ENCODE results near the gene NEURL1.

NEURL1 gene

GRCh38 chr10:103466734-103467133 lies 26.8 kb upstream of the NEURL1 start:
- no peak for DNase-seq (ENCODE audit: extremely low read depth, insufficient read length)
- 0 out of 2 replicates have a peak overlapping the region, but pooled peaks have one; percentile 22 for H3K4me3 ChIP-seq (replicated peaks; ENCODE audit: low read depth, low read length)

GRCh38 chr10:103467406-103467805 lies 26.1 kb upstream of the NEURL1 start:
- TF ChIP-seq, protein P1, sequence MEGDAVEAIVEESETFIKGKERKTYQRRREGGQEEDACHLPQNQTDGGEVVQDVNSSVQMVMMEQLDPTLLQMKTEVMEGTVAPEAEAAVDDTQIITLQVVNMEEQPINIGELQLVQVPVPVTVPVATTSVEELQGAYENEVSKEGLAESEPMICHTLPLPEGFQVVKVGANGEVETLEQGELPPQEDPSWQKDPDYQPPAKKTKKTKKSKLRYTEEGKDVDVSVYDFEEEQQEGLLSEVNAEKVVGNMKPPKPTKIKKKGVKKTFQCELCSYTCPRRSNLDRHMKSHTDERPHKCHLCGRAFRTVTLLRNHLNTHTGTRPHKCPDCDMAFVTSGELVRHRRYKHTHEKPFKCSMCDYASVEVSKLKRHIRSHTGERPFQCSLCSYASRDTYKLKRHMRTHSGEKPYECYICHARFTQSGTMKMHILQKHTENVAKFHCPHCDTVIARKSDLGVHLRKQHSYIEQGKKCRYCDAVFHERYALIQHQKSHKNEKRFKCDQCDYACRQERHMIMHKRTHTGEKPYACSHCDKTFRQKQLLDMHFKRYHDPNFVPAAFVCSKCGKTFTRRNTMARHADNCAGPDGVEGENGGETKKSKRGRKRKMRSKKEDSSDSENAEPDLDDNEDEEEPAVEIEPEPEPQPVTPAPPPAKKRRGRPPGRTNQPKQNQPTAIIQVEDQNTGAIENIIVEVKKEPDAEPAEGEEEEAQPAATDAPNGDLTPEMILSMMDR (IDR thresholded peaks at IDR 0.05; ENCODE audit: insufficient read depth, low read length, poor library complexity, severe bottlenecking) = no peak
- peak; percentile 59 for DNase-seq (ENCODE audit: extremely low read depth, insufficient read length)
- Histone ChIP-seq H3K36me3 (ENCODE audit: control insufficient read depth, insufficient read depth, low read length) (no peaks in the 10 kb centered on the region), H3K4me3 (replicated peaks; ENCODE audit: low read depth, low read length) (no peak overlapping the region), H3K27me3 (replicated peaks; ENCODE audit: control insufficient read depth, insufficient read depth, low read length) (no peaks in the 10 kb centered on the region)

More at GRCh38 chr10:103466734-103467133, 26.8 kb upstream of the NEURL1 start:
- H3K27me3 ChIP-seq (replicated peaks; ENCODE audit: control insufficient read depth, insufficient read depth, low read length) = no peaks in the 10 kb centered on the region
- no peaks in the 10 kb centered on the region for H3K36me3 ChIP-seq (ENCODE audit: control insufficient read depth, insufficient read depth, low read length)
- TF ChIP-seq, protein P1 (IDR thresholded peaks at IDR 0.05; ENCODE audit: insufficient read depth, low read length, poor library complexity, severe bottlenecking) = no peak

DNA sequence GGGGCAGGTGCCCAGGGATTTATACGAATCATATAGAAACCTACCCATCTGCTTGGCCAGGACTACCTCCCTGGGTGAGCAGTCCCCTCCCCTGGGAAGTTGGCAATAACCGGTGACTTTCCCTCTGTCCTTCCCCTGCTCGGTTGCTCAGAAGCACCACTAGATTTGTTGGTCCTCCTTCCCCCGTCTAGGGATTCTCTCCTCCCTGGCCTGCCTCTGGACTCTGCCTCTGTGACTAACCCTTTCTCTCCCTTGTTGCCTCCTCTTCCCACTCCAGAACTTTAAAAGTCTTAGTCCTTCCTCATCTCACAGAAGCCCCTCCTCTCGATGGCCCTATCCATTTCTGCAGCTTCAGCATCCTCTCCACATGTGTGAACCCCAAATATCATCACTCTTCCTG lies 24.3 kb upstream of the NEURL1 start:
- Histone ChIP-seq H3K36me3 (ENCODE audit: control insufficient read depth, insufficient read depth, low read length) (no peaks in the 10 kb centered on the region), H3K4me3 (replicated peaks; ENCODE audit: low read depth, low read length) (no peak overlapping the region), H3K27me3 (replicated peaks; ENCODE audit: control insufficient read depth, insufficient read depth, low read length) (no peaks in the 10 kb centered on the region)
- TF ChIP-seq, protein P1 (IDR thresholded peaks at IDR 0.05; ENCODE audit: insufficient read depth, low read length, poor library complexity, severe bottlenecking) = no peak
- no peak for DNase-seq (ENCODE audit: extremely low read depth, insufficient read length)

DNA sequence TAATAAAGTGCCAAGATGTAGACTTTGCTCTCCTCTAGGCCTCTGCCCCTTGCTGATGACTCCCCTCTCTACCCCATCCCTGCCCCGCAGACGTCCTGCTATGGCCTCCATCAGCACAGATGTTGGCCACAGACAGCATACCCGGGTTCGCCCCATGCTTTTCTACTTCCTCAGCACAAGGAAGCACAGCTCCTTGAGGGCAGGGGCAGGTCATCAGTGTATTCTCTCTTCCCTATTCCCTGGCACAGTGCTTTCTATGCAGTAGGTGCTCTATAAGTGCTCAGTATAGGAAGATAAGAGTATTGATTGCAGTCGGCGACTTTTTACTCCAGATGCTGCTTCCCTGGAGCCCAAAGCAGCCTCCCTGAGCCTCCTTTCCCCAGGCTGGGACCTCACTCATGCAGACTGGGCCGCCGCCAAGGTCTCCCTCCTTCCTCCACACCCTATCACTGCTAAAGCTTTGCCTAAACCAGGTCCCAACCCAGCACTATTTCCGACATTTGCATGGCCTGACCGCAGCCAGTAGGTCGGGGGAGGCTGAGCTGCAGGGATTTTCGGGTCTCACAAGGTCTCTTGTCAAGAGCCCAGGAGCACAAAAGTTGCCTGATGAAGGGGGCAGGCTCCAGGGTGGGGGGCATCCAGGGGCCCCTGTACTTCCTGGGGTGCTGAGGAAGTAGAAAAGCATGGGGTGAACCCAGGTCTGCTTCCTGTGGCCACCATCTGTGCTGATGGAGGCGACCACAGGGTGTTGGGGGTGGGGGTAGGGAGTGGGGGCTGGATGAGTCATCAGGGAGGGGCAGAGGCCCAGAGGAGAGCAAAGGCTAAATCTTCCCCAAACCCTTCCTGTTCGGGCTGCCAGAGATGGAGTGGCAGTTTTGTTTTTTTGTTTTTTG lies 22.5 kb upstream of the NEURL1 start:
- H3K36me3 ChIP-seq (ENCODE audit: control insufficient read depth, insufficient read depth, low read length) = no peaks in the 10 kb centered on the region
- peak overlapping the region; percentile 36 for H3K4me3 ChIP-seq (replicated peaks; ENCODE audit: low read depth, low read length)
- no peaks in the 10 kb centered on the region for H3K27me3 ChIP-seq (replicated peaks; ENCODE audit: control insufficient read depth, insufficient read depth, low read length)
- peak; percentile 91 for DNase-seq (ENCODE audit: extremely low read depth, insufficient read length)
- TF ChIP-seq, protein P1 (IDR thresholded peaks at IDR 0.05; ENCODE audit: insufficient read depth, low read length, poor library complexity, severe bottlenecking) = no peak

GRCh38 chr10:103472005-103472404 lies 21.5 kb upstream of the NEURL1 start:
- H3K4me3 ChIP-seq (replicated peaks; ENCODE audit: low read depth, low read length) = peak overlapping the region; percentile 36
- TF ChIP-seq, protein P1 (IDR thresholded peaks at IDR 0.05; ENCODE audit: insufficient read depth, low read length, poor library complexity, severe bottlenecking) = no peak
- peak; percentile 75 for DNase-seq (ENCODE audit: extremely low read depth, insufficient read length)
- no peaks in the 10 kb centered on the region for H3K27me3 ChIP-seq (replicated peaks; ENCODE audit: control insufficient read depth, insufficient read depth, low read length)
- no peaks in the 10 kb centered on the region for H3K36me3 ChIP-seq (ENCODE audit: control insufficient read depth, insufficient read depth, low read length)
